Liver (tissue), 9 donors: Measurements from ENCODE around the gene SYS1. TPM values are rescaled to one million over a fixed set of nuclear protein-coding genes. Genes with fewer than 3 reads are reported as not detected.

ENCODE experiments used
- DNase-seq: peaks from one replicate; pipeline ENCODE4 v3.0.0-alpha.2; 2017; ENCODE audit warnings: low spot score
- H3K27ac ChIP-seq, 2 donors: one replicate each; pipeline ENCODE4 v1.7.0; 2013; ENCODE audit warnings: inconsistent platforms in 2 of 2, low read length in 2 of 2, control low read depth in 1 of 2, low read depth in 1 of 2, mild to moderate bottlenecking in 1 of 2
- H3K27me3 ChIP-seq, 4 donors: one replicate each; pipeline versions ENCODE4 v1.6.1 to v1.7.0; 2013; ENCODE audit warnings: low read length in 3 of 4, inconsistent platforms in 1 of 4, mild to moderate bottlenecking in 1 of 4, moderate library complexity in 1 of 4; ENCODE audit not compliant: control insufficient read depth in 4 of 4, insufficient read depth in 4 of 4
- H3K36me3 ChIP-seq, 4 donors: one replicate each; pipeline versions ENCODE4 v1.6.1 to v1.7.0; 2013; ENCODE audit warnings: low read length in 3 of 4, mild to moderate bottlenecking in 3 of 4, low read depth in 1 of 4, moderate library complexity in 1 of 4; ENCODE audit not compliant: control insufficient read depth in 4 of 4, insufficient read depth in 3 of 4
- H3K4me1 ChIP-seq, 4 donors: one replicate each; pipeline versions ENCODE4 v1.6.1 to v1.7.0; 2013; ENCODE audit warnings: low read length in 3 of 4, mild to moderate bottlenecking in 3 of 4, moderate library complexity in 1 of 4; ENCODE audit not compliant: control insufficient read depth in 4 of 4, insufficient read depth in 4 of 4
- H3K4me3 ChIP-seq, 3 donors: one replicate each; pipeline versions ENCODE4 v1.6.1 to v1.7.0; 2013; ENCODE audit warnings: low read length in 3 of 3, control low read depth in 1 of 3, low read depth in 1 of 3, mild to moderate bottlenecking in 1 of 3
- H3K9ac ChIP-seq, 2 donors: one replicate each; pipeline ENCODE4 v1.7.0; 2013; ENCODE audit warnings: low read length in 2 of 2, mild to moderate bottlenecking in 2 of 2, moderate library complexity in 2 of 2, control low read depth in 1 of 2, low read depth in 1 of 2
- H3K9me3 ChIP-seq, 4 donors: one replicate each; pipeline versions ENCODE4 v1.6.1 to v1.7.0; 2013; ENCODE audit warnings: low read length in 3 of 4; ENCODE audit not compliant: control insufficient read depth in 4 of 4
- EGR1 ChIP-seq, 2 donors: IDR thresholded peaks; 2 replicates each; pipeline ENCODE4 v1.6.1; 2016 to 2018; ENCODE audit warnings: antibody characterized with exemption in 2 of 2, low read depth in 2 of 2
- FOXA1 ChIP-seq: IDR thresholded peaks from 2 replicates; pipeline ENCODE4 v1.6.1; 2016; ENCODE audit warnings: antibody characterized with exemption
- FOXA2 ChIP-seq: IDR thresholded peaks from 2 replicates; pipeline ENCODE4 v1.6.1; 2016; ENCODE audit warnings: antibody characterized with exemption
- GABPA ChIP-seq, 2 donors: IDR thresholded peaks in 1 of 2; conservative IDR thresholded peaks in 1 of 2; 2 replicates each; pipeline ENCODE4 v1.6.1; 2016; ENCODE audit warnings: antibody characterized with exemption in 2 of 2, mild to moderate bottlenecking in 1 of 2, moderate library complexity in 1 of 2
- HNF4A ChIP-seq, 2 donors: conservative IDR thresholded peaks; 2 replicates each; pipeline ENCODE4 v1.6.1; 2016; ENCODE audit warnings: antibody characterized with exemption in 2 of 2, mild to moderate bottlenecking in 2 of 2
- HNF4G ChIP-seq: IDR thresholded peaks from 2 replicates; pipeline ENCODE4 v1.6.1; 2016; ENCODE audit warnings: antibody characterized with exemption
- JUND ChIP-seq, 2 donors: IDR thresholded peaks; 2 replicates each; pipeline ENCODE4 v1.6.1; 2016; ENCODE audit warnings: antibody characterized with exemption in 2 of 2
- NR2F2 ChIP-seq: IDR thresholded peaks from 2 replicates; pipeline ENCODE4 v1.6.1; 2016; ENCODE audit warnings: antibody characterized with exemption
- RAD21 ChIP-seq, 2 donors: IDR thresholded peaks; 2 replicates each; pipeline ENCODE4 v1.6.1; 2016; ENCODE audit warnings: antibody characterized with exemption in 2 of 2, mild to moderate bottlenecking in 2 of 2
- RXRA ChIP-seq, 2 donors: IDR thresholded peaks; 2 replicates each; pipeline ENCODE4 v1.6.1; 2017 to 2018; ENCODE audit warnings: antibody characterized with exemption in 2 of 2, mild to moderate bottlenecking in 1 of 2
- SP1 ChIP-seq: IDR thresholded peaks from 2 replicates; pipeline ENCODE4 v1.6.1; 2018; ENCODE audit warnings: antibody characterized with exemption, mild to moderate bottlenecking
- TAF1 ChIP-seq: conservative IDR thresholded peaks from 2 replicates; pipeline ENCODE4 v1.6.1; 2016; ENCODE audit warnings: antibody characterized with exemption, mild to moderate bottlenecking
- YY1 ChIP-seq: IDR thresholded peaks from 2 replicates; pipeline ENCODE4 v1.6.1; 2016; ENCODE audit warnings: antibody characterized with exemption, mild to moderate bottlenecking
- WGBS: extraction: QIAGEN DNeasy Blood & Tissue Kit; methylation state at CpG from one replicate; pipeline ENCODE4 v1.1.7; 2013; 5-methylcytosine and 5-hydroxymethylcytosine counted together
- polyA plus RNA-seq, 2 donors: library from polyadenylated mRNA; stranded (reverse) in 1 of 2; unstranded in 1 of 2; fragments of 200-250 nt in 1 of 2; fragments of >200 nt in 1 of 2; fragmentation: Nextera tagmentation in 1 of 2; extraction: Ambion mirVana in 1 of 2; gene quantifications; one replicate each; pipeline versions ENCODE4 v1.2.1 to v1.2.3, GENCODE V29; 2013 to 2015
- total RNA-seq, 2 donors: library from RNA; depleted of rRNA; stranded (reverse); fragments of >200 nt; gene quantifications; one replicate each; pipeline ENCODE4 v1.2.3, GENCODE V29; 2014
- TF ChIP-seq, protein P1 (sequence below): IDR thresholded peaks from 2 replicates; pipeline ENCODE4 v1.6.1; 2016; ENCODE audit warnings: antibody characterized with exemption
- TF ChIP-seq, protein P2 (sequence below): fragments of 150-350 bp; IDR thresholded peaks from 2 replicates; pipeline ENCODE4 v1.5.1; 2017; ENCODE audit warnings: improper control_type of control experiment, low read depth, low read length; ENCODE audit not compliant: missing input control
- TF ChIP-seq, protein P3 (sequence below): IDR thresholded peaks from 2 replicates; pipeline ENCODE4 v1.6.1; 2016; ENCODE audit warnings: antibody characterized with exemption
- TF ChIP-seq, protein P4 (sequence below): IDR thresholded peaks from 2 replicates; pipeline ENCODE4 v1.6.1; 2016; ENCODE audit warnings: antibody characterized with exemption, mild to moderate bottlenecking
- TF ChIP-seq, protein P5 (sequence below): IDR thresholded peaks from 2 replicates; pipeline ENCODE4 v1.6.1; 2016; ENCODE audit warnings: antibody characterized with exemption
- donor health status: healthy.
- donor health status: healthy.
- donor health status: healthy.
- donor health status: healthy.
- donor health status: healthy.

Gene SYS1
- total RNA-seq, result 10 to 100 TPM; 15.0 to 29.0 TPM
- polyA plus RNA-seq, result 10 to 100 TPM; 27.2 to 37.8 TPM

- H3K36me3 ChIP-seq, result peaks cover 0 to 23% (median 20%) of the 10 kb centered on the region in 4 donors
- WGBS, result under 1% methylated on average over 55 of the region's 55 CpGs
- peak within 1 kb of the TSS; percentile 85 to 87 for H3K9ac ChIP-seq
- H3K27me3 ChIP-seq, result no peaks in the 10 kb centered on the region
- peak within 1 kb of the TSS; percentile 98 for H3K27ac ChIP-seq
- DNase-seq, result peak; percentile 99
- H3K9me3 ChIP-seq, result no peaks in the 10 kb centered on the region
- peak; percentile 70 to 89 for TF ChIP-seq RXRA (IDR thresholded peaks at IDR 0.05)
- peak; percentile 65 for TF ChIP-seq TAF1
- no peak for TF ChIP-seq HNF4G
- no peak for TF ChIP-seq FOXA2
- TF ChIP-seq JUND (IDR thresholded peaks at IDR 0.05), result peak in 1 of 2 donors; percentile 32
- TF ChIP-seq, protein P1, sequence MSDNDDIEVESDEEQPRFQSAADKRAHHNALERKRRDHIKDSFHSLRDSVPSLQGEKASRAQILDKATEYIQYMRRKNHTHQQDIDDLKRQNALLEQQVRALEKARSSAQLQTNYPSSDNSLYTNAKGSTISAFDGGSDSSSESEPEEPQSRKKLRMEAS, result peak; percentile 84
- peak; percentile 84 for TF ChIP-seq YY1
- TF ChIP-seq, protein P2, sequence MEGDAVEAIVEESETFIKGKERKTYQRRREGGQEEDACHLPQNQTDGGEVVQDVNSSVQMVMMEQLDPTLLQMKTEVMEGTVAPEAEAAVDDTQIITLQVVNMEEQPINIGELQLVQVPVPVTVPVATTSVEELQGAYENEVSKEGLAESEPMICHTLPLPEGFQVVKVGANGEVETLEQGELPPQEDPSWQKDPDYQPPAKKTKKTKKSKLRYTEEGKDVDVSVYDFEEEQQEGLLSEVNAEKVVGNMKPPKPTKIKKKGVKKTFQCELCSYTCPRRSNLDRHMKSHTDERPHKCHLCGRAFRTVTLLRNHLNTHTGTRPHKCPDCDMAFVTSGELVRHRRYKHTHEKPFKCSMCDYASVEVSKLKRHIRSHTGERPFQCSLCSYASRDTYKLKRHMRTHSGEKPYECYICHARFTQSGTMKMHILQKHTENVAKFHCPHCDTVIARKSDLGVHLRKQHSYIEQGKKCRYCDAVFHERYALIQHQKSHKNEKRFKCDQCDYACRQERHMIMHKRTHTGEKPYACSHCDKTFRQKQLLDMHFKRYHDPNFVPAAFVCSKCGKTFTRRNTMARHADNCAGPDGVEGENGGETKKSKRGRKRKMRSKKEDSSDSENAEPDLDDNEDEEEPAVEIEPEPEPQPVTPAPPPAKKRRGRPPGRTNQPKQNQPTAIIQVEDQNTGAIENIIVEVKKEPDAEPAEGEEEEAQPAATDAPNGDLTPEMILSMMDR, result peak; percentile 78
- TF ChIP-seq EGR1 (IDR thresholded peaks at IDR 0.05; ENCODE audit: low read depth in 2 of 2), result peak in 1 of 2 donors; percentile 50
- TF ChIP-seq, protein P3, sequence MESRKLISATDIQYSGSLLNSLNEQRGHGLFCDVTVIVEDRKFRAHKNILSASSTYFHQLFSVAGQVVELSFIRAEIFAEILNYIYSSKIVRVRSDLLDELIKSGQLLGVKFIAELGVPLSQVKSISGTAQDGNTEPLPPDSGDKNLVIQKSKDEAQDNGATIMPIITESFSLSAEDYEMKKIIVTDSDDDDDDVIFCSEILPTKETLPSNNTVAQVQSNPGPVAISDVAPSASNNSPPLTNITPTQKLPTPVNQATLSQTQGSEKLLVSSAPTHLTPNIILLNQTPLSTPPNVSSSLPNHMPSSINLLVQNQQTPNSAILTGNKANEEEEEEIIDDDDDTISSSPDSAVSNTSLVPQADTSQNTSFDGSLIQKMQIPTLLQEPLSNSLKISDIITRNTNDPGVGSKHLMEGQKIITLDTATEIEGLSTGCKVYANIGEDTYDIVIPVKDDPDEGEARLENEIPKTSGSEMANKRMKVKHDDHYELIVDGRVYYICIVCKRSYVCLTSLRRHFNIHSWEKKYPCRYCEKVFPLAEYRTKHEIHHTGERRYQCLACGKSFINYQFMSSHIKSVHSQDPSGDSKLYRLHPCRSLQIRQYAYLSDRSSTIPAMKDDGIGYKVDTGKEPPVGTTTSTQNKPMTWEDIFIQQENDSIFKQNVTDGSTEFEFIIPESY, result peak; percentile 37
- TF ChIP-seq, protein P4, sequence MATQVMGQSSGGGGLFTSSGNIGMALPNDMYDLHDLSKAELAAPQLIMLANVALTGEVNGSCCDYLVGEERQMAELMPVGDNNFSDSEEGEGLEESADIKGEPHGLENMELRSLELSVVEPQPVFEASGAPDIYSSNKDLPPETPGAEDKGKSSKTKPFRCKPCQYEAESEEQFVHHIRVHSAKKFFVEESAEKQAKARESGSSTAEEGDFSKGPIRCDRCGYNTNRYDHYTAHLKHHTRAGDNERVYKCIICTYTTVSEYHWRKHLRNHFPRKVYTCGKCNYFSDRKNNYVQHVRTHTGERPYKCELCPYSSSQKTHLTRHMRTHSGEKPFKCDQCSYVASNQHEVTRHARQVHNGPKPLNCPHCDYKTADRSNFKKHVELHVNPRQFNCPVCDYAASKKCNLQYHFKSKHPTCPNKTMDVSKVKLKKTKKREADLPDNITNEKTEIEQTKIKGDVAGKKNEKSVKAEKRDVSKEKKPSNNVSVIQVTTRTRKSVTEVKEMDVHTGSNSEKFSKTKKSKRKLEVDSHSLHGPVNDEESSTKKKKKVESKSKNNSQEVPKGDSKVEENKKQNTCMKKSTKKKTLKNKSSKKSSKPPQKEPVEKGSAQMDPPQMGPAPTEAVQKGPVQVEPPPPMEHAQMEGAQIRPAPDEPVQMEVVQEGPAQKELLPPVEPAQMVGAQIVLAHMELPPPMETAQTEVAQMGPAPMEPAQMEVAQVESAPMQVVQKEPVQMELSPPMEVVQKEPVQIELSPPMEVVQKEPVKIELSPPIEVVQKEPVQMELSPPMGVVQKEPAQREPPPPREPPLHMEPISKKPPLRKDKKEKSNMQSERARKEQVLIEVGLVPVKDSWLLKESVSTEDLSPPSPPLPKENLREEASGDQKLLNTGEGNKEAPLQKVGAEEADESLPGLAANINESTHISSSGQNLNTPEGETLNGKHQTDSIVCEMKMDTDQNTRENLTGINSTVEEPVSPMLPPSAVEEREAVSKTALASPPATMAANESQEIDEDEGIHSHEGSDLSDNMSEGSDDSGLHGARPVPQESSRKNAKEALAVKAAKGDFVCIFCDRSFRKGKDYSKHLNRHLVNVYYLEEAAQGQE, result peak; percentile 94
- peak; percentile 90 for TF ChIP-seq SP1
- no peak for TF ChIP-seq NR2F2
- peak; percentile 34 to 84 for TF ChIP-seq GABPA (IDR thresholded peaks at IDR 0.05 in 1 of 2, conservative IDR thresholded peaks at IDR 0.05 in 1 of 2)
- TF ChIP-seq, protein P5, sequence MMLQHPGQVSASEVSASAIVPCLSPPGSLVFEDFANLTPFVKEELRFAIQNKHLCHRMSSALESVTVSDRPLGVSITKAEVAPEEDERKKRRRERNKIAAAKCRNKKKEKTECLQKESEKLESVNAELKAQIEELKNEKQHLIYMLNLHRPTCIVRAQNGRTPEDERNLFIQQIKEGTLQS, result no peak
- TF ChIP-seq HNF4A (conservative IDR thresholded peaks at IDR 0.05), result peak in 1 of 2 donors; percentile 52
- no peak for TF ChIP-seq FOXA1
- TF ChIP-seq RAD21 (IDR thresholded peaks at IDR 0.05), result peak; percentile 92 to 93
- H3K4me1 ChIP-seq, result peaks cover 8 to 49% (median 33%) of the 10 kb centered on the region in 4 donors
- peak within 1 kb of the TSS; percentile 68 to 87 (median 74) for H3K4me3 ChIP-seq
Observed at GRCh38 chr20:45362804-45363610, at the start of gene SYS1. Gene SYS1, plus strand, starts transcription at chr20:45363156. Its CDS starts 376 bp downstream, at chr20:45363532.
